BE2C (cell line): Measurements from ENCODE around the gene TMIGD3.

ENCODE experiments used
- DNase-seq: peaks from one replicate; pipeline ENCODE4 v3.0.0-alpha.2; 2020
- H3K27me3 ChIP-seq: fragments of 250-450 bp; sonication (Bioruptor Pico); 2 replicates; pipeline ENCODE4 v1.5.1; 2020; ENCODE audit warnings: mild to moderate bottlenecking
- H3K36me3 ChIP-seq: fragments of 250-450 bp; sonication (Bioruptor Pico); 2 replicates; pipeline ENCODE4 v1.5.1; 2020; ENCODE audit warnings: mild to moderate bottlenecking
- H3K4me1 ChIP-seq: fragments of 250-450 bp; sonication (Bioruptor Pico); 2 replicates; pipeline ENCODE4 v1.5.1; 2020
- H3K4me3 ChIP-seq: 2 replicates; pipeline ENCODE4 v1.5.1; 2011; ENCODE audit warnings: low read depth, low read length
- H3K9me3 ChIP-seq: fragments of 250-450 bp; sonication (Bioruptor Pico); 2 replicates; pipeline ENCODE4 v1.5.1; 2020
- TF ChIP-seq, protein P1 (sequence below): IDR thresholded peaks from 2 replicates; pipeline ENCODE4 v1.5.1; 2012; ENCODE audit warnings: mild to moderate bottlenecking, low read depth, low read length

The TMIGD3 gene

DNA sequence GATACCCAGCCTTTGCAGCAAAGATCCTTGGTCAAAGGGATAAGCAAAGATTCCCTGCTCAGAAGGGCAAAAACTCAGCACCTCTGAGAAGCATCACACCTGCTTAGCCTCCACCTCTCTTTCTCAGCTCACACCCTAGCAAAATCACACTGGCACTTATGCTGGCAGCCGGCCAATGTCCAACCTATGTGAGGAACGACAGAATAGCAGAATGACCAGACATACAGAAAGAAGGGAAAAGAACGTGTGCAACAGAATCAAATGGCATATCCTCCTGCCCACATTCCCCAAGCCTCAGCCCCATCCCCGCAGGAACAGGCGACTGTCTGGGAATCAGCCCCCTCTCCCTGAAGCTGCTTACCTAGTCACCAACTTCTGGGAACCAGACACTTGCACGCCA lies 664 bp upstream of the TMIGD3 start:
- 0 out of 2 replicates have a peak, but pooled peaks cover 2% of the 10 kb centered on the region for H3K27me3 ChIP-seq
- DNase-seq: no peak
- TF ChIP-seq, protein P1, sequence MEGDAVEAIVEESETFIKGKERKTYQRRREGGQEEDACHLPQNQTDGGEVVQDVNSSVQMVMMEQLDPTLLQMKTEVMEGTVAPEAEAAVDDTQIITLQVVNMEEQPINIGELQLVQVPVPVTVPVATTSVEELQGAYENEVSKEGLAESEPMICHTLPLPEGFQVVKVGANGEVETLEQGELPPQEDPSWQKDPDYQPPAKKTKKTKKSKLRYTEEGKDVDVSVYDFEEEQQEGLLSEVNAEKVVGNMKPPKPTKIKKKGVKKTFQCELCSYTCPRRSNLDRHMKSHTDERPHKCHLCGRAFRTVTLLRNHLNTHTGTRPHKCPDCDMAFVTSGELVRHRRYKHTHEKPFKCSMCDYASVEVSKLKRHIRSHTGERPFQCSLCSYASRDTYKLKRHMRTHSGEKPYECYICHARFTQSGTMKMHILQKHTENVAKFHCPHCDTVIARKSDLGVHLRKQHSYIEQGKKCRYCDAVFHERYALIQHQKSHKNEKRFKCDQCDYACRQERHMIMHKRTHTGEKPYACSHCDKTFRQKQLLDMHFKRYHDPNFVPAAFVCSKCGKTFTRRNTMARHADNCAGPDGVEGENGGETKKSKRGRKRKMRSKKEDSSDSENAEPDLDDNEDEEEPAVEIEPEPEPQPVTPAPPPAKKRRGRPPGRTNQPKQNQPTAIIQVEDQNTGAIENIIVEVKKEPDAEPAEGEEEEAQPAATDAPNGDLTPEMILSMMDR: no peak
- no peaks in the 10 kb centered on the region for H3K36me3 ChIP-seq
- no peaks in the 10 kb centered on the region for H3K9me3 ChIP-seq
- H3K4me3 ChIP-seq: no peak overlapping the region
- H3K4me1 ChIP-seq: no peaks in the 10 kb centered on the region

DNA sequence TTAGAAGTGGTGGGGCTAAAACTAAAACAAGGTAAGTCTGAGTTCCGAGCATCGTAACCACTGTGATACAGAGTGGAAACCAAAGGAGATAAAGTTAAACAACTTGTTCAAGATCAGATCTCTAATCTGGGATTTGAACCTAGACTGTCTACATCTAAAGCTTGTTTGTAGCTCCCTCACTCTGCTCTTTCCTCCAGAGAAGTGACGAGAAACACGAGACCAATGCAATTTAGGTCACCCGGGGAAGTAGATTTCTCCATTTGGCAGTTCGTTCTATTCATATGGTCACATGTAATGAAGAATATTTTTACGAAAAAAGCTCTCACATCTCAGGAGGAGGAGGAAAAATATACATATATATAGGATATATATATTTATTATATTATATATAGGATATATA lies 1.8 kb downstream of the TMIGD3 start:
- no peak overlapping the region for H3K4me3 ChIP-seq
- TF ChIP-seq, protein P1: no peak

DNA sequence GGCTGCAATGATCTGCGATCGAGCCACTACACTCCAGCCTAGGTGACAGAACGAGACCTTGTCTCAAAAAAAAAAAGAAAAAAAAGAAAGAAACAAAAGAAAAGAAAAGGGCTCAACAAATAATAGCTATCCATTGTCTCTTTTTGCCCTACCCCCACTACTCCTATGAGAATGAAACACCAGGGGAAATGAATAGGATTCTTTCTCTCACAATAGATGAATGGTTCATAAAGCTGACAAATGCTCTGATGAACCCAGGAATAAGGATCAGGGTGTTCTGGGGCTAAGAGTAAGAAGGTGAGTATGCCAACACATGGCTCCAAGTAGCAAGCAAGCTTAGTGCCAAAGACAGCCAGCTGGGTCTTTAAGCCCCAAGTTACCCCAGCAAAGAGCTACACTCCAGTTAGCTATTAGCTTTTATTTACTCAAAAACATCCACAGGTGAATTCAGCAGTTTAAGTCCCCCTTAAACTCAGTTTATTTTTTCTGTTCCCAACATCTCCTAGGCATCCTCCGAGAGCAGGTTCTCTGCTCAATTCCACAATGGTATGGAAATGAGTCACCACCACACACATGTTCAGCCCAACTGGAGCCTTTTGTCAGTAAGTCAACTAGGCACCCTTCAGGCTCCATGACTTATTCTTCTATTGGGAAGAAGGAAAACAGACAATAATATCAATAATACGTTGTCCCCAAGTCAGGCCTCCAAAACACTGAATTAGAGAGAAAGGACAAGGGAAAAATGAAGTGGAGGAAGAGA lies 4.2 kb downstream of the TMIGD3 start:
- DNase-seq: no peak

More for the DNA sequence above, 1.8 kb downstream of the TMIGD3 start:
- Histone ChIP-seq H3K36me3 (no peaks in the 10 kb centered on the region), H3K4me1 (no peaks in the 10 kb centered on the region), H3K27me3 (0 out of 2 replicates have a peak, but pooled peaks cover 2% of the 10 kb centered on the region), H3K9me3 (no peaks in the 10 kb centered on the region)
- DNase-seq: no peak

DNA sequence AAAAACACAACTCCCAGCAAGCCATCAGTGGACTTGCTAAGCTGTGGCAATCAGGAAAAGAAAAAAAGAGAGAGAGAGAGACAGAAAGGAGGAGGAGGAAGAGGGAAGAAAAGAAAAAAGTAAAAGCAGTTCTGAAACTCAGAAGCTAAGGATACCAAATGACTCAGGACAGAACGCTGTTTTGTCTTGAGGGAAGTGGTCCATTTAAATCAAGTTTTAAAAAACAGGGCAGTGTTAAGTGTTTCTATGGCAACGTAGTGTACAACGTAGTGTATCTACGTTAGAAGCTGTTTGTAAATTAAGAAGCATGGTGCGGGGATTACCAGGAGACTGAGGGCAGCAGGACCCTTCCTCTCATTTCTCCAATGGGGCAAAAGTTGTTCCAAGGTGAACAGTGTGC lies 5.8 kb downstream of the TMIGD3 start:
- DNase-seq: no peak
- no peaks in the 10 kb centered on the region for H3K36me3 ChIP-seq

More for the DNA sequence above, 4.2 kb downstream of the TMIGD3 start:
- H3K36me3 ChIP-seq: no peaks in the 10 kb centered on the region
- no peaks in the 10 kb centered on the region; the same call in 1 of the 2 replicates for H3K9me3 ChIP-seq
- H3K4me1 ChIP-seq: no peaks in the 10 kb centered on the region
- TF ChIP-seq, protein P1: no peak
- peaks cover 9% of the 10 kb centered on the region for H3K27me3 ChIP-seq
- no peak overlapping the region for H3K4me3 ChIP-seq

DNA sequence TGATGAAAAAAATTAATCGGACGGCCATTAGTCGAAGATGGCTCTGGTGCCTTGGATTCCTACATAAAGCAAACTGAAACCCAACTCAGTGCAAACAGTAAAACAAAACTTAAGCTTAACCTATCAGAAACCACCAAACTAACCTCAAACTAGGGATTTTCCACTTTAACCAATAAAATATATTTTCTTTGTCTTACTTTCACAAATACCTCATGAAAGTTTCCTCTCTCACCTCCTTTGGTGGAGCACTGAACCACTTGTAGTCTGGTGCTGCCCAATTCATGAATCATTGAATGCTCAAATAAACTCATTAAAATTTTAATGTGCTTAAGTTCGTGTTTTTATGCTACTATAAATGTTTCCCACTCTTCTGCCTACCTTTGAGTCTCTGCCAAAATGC lies 7.0 kb downstream of the TMIGD3 start:
- H3K4me3 ChIP-seq: no peak overlapping the region

More for the DNA sequence above, 5.8 kb downstream of the TMIGD3 start:
- Histone ChIP-seq H3K9me3 (no peaks in the 10 kb centered on the region; the same call in 1 of the 2 replicates), H3K4me3 (no peak overlapping the region), H3K27me3 (peaks cover 15% of the 10 kb centered on the region), H3K4me1 (no peaks in the 10 kb centered on the region)
- TF ChIP-seq, protein P1: no peak

More for the DNA sequence above, 7.0 kb downstream of the TMIGD3 start:
- no peaks in the 10 kb centered on the region; the same call in 1 of the 2 replicates for H3K9me3 ChIP-seq
- TF ChIP-seq, protein P1: no peak
- peaks cover 13% of the 10 kb centered on the region for H3K27me3 ChIP-seq
- no peaks in the 10 kb centered on the region for H3K36me3 ChIP-seq
- DNase-seq: no peak
- no peaks in the 10 kb centered on the region for H3K4me1 ChIP-seq
